ENCODE data around the gene NF1.

DNA sequence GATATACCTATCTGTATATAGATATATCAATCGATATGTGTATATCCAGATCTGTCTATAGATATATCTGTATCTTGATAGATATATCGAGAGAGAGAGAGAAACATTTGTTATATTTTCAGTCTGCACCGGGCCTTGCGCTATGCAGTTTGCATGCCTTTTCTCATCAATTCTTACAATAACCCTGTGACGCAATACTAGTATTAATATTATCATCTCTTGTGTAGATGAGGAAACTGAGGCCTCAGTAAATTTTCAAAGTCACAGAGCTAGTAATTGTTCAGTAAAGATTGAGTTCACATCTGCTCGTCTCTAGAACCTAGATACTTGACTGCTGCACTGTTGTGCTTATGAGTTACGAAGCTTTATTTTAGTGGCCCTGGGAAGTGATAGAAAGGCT is 77.6 kb downstream of the NF1 start:
- TF ChIP-seq CTCF (IDR thresholded peaks at IDR 0.05) = no peak
- no peak for TF ChIP-seq MAZ (IDR thresholded peaks at IDR 0.05; ENCODE audit: borderline replicate concordance, low read depth, low read length)
- TF ChIP-seq POLR2A (IDR thresholded peaks at IDR 0.05; ENCODE audit: low read length) = no peak
- no peak for TF ChIP-seq KDM1A (IDR thresholded peaks at IDR 0.05; ENCODE audit: low read depth)
- TF ChIP-seq FOXS1 (CRISPR knock-in tag; IDR thresholded peaks at IDR 0.05) = no peak
- no peak for TF ChIP-seq PHF8 (IDR thresholded peaks at IDR 0.05; ENCODE audit: borderline replicate concordance, low read depth)
- TF ChIP-seq FOSL2 (IDR thresholded peaks at IDR 0.05) = no peak
- TF ChIP-seq FOSL2 (CRISPR knock-in tag; IDR thresholded peaks at IDR 0.05) = no peak
